ENCODE measurements around the gene MYRFL.
"Not testable (repeated sequence)": the region's sequence is repeated elsewhere in the genome, so short reads cannot be mapped to it uniquely, and the experiment has no call there.

Gene MYRFL

GRCh38 chr12:69824966-69825560, at the start of gene MYRFL:
TSS of gene MYRFL (plus strand) at chr12:69825227. CDS start at chr12:69825518, 291 bp downstream.
- DNase-seq, result no peak

GRCh38 chr12:69779928-69780327, 45.1 kb upstream of the MYRFL start:
- DNase-seq, result no peak

GRCh38 chr12:69783365-69783764, 41.7 kb upstream of the MYRFL start:
- DNase-seq, result no peak

DNA sequence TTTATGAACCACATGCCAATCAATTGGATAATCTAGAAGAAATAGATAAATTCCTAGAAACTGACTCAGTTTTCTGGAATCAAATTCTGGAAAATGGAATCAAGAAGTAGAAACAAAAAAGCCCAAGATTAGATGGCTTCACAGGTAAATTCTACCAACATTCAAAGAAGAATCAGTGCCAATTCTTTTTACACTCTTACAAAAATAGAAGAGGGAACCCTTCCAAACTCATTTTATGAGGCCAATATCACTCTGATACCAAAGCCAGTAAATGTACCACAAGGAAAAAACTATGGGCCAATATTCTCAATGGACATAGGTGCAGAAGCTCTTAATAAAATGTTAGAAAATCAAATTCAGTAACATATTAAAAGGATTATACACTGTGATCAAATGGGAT, 35.7 kb upstream of the MYRFL start:
- DNase-seq, result no peak

DNA sequence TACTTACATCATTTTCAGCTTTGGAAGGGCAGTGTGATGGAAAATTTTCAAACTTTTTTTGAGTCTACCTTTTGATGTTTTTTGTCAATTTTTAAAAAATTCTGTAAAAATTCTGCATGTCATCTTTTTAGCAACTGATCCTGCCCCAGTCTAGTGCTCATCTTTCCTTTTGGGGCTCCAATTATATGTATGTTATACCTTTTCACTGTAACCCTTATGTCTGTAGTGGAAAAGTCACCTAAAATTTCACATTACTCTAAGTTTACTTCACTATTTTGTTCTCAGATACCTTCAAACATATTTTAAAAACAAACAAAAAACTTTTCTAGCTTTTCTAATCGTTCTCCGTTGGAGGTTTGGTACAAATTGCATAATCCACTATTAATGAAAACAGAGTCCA, 32.5 kb upstream of the MYRFL start:
- DNase-seq, result no peak

- not testable (repeated sequence) for DNase-seq
These were observed 17.7 kb upstream of the MYRFL start for GRCh38 chr12:69807101-69807897.

DNA sequence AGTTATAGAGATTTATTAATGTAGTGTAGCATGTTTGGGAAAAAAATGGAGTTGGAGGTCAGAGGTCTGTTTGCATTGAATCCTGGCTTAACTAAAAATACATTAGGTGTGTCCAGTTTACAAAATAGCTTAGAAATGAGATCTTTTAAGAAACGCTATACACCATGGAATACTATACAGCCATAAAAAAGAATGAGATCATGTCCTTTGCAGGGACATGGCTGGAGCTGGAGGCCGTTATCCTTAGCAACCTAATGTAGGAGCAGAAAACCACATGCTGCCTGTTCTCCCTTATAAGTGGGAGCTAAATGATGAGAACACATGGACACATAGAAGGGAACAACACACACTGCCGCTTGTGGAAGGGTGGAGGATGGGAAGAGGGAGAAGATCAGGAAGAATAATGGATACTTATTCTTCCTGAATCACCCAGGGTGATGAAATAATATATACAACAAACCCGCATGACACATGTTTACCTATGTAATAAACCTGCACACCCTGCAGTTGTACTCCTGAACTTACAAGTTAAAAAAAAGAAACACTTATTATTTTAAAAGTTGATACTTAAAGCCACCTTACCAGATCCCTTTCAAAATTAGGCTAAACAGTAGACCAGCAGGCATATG, 14.0 kb upstream of the MYRFL start:
- no peak for DNase-seq

DNA sequence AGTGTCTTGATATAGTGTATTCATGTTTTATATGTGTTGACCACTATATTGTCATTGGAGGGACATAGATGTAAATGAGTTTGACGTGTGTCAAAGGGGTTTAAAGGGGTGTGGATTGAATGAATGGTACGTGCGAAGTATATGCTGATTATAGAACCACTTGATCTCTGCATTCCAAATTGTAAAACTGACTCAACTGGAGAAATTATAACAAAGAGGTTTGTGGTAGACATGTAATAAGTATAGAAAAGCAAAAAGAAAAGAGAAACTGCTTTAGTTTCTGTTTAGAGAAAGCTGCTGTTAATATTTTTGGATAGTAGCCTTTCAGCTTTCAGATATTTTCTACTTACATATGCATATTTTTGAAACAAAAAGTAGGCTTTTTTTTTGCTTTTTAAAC, 8.9 kb upstream of the MYRFL start:
- no peak for DNase-seq

GRCh38 chr12:69821032-69821455, 4.0 kb upstream of the MYRFL start:
- DNase-seq, result no peak

- no peak for DNase-seq
These were observed 3.4 kb upstream of the MYRFL start for GRCh38 chr12:69821456-69822159.

GRCh38 chr12:69822201-69822860, 2.7 kb upstream of the MYRFL start:
- DNase-seq, result no peak

GRCh38 chr12:69824028-69824427, 999 bp upstream of the MYRFL start:
- DNase-seq, result no peak

DNA sequence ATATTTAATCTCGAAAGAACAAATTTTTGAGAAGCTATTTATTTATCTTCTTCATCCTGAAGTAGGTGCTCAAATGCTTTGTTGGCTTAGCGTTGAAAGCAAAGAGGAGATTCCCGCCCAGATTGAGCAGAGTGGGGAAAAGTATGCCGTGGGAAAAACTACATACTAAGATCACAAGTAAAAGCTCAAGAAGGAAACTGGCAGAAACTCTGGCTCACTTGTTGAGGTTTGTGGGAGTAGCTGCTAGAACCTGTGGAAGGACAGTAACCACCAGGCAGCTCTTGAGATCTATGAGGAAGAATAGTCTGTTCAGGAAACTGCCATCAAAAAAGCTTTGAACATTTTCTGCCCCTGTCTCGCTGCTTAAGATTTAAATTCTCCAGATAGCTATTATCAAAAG, 3.9 kb downstream of the MYRFL start:
- DNase-seq, result no peak

DNA sequence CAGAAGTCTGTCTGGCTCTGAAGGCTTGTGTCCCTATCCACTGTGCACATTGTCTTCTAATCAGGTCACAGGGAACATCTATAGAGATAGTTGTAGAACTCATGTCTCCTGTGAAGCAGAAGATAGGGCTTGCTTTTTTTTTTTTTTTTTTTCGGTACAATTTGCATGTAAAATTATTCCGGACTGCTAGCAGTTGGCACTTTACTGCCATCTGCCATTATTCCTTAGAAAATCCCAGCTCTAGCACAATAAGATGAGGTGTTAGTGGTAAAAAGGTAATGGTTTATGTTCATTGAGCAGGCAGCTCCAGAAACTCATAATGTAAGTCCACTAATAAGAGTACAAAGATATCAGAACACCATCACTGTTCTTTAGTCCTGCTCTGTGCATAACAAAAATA, 8.7 kb downstream of the MYRFL start:
- no peak for DNase-seq

GRCh38 chr12:69834147-69834546, 9.1 kb downstream of the MYRFL start:
- no peak for DNase-seq

GRCh38 chr12:69834576-69834975, 9.5 kb downstream of the MYRFL start:
- DNase-seq, result no peak

- no peak for DNase-seq
These were observed 10.1 kb downstream of the MYRFL start for GRCh38 chr12:69835081-69835480.

- DNase-seq, result no peak
These were observed 11.0 kb downstream of the MYRFL start for GRCh38 chr12:69836015-69836414.

DNA sequence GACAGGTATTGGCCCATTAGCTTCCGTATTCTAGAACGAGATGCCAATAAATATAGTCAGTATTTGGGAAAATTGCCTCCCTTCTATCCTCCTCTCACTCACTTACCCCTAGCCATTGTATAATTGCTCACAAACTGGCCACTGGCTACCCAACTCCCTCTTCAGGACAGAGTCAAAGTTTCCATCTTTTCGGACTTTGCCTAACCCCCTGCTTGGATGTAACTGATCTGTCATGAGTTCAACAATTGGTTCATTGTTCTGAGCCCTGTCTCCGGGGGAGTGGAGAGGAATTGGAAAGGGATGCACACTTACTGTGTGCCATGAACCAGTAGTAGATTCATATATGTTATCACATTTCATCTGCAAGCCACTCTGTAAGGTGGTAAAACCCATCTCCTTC, 12.2 kb downstream of the MYRFL start:
- DNase-seq, result no peak

GRCh38 chr12:69837657-69838415, 12.8 kb downstream of the MYRFL start:
- no peak for DNase-seq

DNA sequence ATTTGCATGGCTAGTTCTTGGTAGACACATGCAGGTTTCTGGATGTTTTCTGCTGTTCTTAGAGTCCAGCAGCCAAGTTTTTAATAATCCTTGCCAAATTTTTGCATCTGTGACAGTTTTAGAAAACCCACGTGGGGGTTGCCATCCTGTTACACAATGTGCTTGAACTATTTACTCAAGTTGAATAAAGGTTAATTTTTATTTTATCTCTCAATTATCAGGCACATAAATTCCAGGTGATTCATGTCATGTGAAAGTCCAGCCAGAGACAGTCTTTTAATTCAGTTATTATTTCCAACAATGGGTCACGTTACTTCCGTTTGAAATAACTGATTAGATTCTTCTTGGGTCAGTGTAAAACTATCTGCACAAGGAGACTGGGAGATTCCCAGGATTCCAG, 15.7 kb downstream of the MYRFL start:
- no peak for DNase-seq

- no peak for DNase-seq
These were observed 18.6 kb downstream of the MYRFL start for GRCh38 chr12:69843608-69844007.
